ENCODE data around the gene CLIC5.

DNA sequence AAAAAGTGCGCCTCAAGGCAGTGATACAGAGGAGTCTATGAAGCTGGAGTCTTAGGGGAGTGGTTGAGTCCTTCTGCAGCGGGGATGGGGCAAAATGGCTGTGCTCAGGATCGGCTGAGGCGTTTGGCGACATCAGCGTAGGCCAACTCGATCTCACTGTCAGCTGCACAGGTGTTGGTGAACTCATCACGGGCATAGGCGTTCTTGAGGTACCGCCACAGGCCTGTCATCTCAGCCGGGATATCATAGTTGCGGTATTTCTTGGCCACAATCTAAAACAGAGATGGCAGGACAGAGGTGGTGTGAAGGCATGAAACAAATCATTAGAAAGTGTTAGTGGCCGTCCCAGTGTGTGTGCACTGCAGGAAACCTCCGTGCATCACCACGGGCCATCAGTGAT is 112.7 kb downstream of the CLIC5 start:
- TF ChIP-seq, protein P1, sequence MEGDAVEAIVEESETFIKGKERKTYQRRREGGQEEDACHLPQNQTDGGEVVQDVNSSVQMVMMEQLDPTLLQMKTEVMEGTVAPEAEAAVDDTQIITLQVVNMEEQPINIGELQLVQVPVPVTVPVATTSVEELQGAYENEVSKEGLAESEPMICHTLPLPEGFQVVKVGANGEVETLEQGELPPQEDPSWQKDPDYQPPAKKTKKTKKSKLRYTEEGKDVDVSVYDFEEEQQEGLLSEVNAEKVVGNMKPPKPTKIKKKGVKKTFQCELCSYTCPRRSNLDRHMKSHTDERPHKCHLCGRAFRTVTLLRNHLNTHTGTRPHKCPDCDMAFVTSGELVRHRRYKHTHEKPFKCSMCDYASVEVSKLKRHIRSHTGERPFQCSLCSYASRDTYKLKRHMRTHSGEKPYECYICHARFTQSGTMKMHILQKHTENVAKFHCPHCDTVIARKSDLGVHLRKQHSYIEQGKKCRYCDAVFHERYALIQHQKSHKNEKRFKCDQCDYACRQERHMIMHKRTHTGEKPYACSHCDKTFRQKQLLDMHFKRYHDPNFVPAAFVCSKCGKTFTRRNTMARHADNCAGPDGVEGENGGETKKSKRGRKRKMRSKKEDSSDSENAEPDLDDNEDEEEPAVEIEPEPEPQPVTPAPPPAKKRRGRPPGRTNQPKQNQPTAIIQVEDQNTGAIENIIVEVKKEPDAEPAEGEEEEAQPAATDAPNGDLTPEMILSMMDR (IDR thresholded peaks at IDR 0.05 in 4 of 5, conservative IDR thresholded peaks at IDR 0.05 in 1 of 5) = no peak
- TF ChIP-seq POLR2A (IDR thresholded peaks at IDR 0.05) = no peak
